Duodenal mucosa (tissue), 2 donors: ENCODE data around the gene EPN1.

Experiments used
- H3K27ac ChIP-seq: one replicate; pipeline ENCODE4 v1.7.0; 2013; ENCODE audit warnings: low read depth, low read length
- H3K27me3 ChIP-seq, 2 donors: one replicate each; pipeline ENCODE4 v1.7.0; 2013; ENCODE audit warnings: low read length in 2 of 2, control low read depth in 1 of 2; ENCODE audit not compliant: insufficient read depth in 2 of 2, control insufficient read depth in 1 of 2
- H3K36me3 ChIP-seq, 2 donors: one replicate each; pipeline ENCODE4 v1.7.0; 2013; ENCODE audit warnings: low read length in 2 of 2, control low read depth in 1 of 2; ENCODE audit not compliant: insufficient read depth in 2 of 2, control insufficient read depth in 1 of 2
- H3K4me1 ChIP-seq, 2 donors: one replicate each; pipeline ENCODE4 v1.7.0; 2013; ENCODE audit warnings: low read length in 2 of 2, control low read depth in 1 of 2; ENCODE audit not compliant: insufficient read depth in 2 of 2, control insufficient read depth in 1 of 2
- H3K4me3 ChIP-seq, 2 donors: one replicate each; pipeline ENCODE4 v1.7.0; 2013; ENCODE audit warnings: low read length in 2 of 2, low read depth in 1 of 2
- H3K9ac ChIP-seq, 2 donors: one replicate each; pipeline ENCODE4 v1.7.0; 2013; ENCODE audit warnings: low read length in 2 of 2, low read depth in 1 of 2
- H3K9me3 ChIP-seq, 2 donors: one replicate each; pipeline ENCODE4 v1.7.0; 2013; ENCODE audit warnings: low read length in 2 of 2, control low read depth in 1 of 2; ENCODE audit not compliant: control insufficient read depth in 1 of 2

The EPN1 gene

DNA sequence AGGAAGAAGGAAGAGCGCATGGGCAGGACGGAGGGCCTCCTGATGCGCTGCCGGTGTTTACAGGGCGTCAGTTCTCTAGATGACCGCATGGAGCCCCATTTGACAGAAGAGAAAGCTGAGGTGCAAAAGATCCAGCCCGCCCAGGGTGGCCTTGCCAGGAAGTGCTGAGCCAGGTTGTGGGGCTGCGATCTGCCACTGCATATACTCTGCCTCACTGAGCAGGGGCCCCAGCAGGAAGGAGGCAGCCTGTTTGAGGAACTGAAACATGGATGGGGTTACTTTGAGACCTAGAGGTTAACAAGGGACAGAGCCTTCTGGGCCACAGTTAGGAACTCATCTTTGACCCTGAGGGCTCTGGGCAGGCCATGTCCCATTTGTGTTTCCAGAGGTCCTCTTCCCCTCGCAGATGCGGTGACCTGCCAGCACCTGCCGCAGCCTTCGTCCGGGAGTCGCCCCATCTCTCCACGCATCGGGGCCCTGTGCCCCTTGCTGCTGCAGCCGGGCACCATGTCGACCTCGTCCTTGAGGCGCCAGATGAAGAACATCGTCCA is 3.2 kb downstream of the EPN1 start:
- Histone ChIP-seq H3K27me3 (no peaks in the 10 kb centered on the region), H3K4me1 (peaks cover 62 to 63% of the 10 kb centered on the region in 2 donors), H3K4me3 (peak overlapping the region; percentile 91 to 97), H3K9me3 (no peaks in the 10 kb centered on the region), H3K27ac (peak overlapping the region; percentile 24), H3K36me3 (peaks cover 36 to 51% of the 10 kb centered on the region in 2 donors), H3K9ac (peak overlapping the region; percentile 20 to 96)

DNA sequence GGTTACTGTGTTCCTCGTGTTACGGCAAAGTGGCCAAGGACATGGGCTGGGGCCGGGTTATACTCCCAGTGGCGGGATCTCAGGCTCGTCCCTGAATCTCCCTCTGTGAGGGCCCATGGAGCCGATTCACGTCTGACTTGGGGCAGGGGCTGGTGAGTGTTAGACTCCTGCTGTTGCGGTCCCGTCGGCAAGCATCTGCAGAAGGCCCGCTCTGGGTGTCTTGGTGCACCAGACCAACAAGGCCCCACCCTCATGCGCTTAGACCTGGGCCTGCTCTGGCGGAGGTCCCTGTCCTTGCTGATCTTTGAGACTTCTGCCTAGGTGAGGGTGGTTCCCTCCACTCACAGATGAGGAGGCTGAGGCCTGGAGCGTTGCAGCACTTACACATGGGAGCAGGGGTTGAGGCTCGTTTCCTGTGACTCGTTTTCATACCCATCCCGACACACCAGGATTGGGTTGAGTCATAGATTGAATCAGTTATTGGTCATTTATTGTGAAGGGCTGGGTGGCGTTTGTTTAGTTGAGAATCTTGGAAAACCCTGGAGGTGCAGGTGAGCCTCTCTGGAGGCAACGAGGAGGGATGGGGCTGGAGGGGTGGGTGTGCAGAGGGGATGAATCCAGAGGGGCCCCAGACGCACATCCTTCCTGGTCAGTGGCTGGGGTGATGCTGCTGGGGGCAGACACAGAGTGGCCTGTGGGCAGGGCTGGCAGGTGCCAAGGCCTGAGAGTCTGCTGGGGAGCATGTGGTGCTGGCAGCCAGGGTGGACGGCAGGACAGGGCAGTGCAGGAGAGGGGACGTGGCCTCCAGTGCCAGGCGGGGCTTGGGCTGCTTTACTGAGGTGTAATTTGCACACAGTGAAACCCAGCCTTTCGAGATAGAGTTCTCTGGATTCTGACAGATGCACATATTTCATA is 4.6 kb downstream of the EPN1 start:
- no peaks in the 10 kb centered on the region for H3K9me3 ChIP-seq
- H3K36me3 ChIP-seq = peaks cover 33 to 48% of the 10 kb centered on the region in 2 donors
- no peak overlapping the region for H3K4me3 ChIP-seq
- peaks cover 63 to 76% of the 10 kb centered on the region in 2 donors for H3K4me1 ChIP-seq
- no peak overlapping the region for H3K9ac ChIP-seq
- H3K27me3 ChIP-seq = no peaks in the 10 kb centered on the region
- no peak overlapping the region for H3K27ac ChIP-seq

DNA sequence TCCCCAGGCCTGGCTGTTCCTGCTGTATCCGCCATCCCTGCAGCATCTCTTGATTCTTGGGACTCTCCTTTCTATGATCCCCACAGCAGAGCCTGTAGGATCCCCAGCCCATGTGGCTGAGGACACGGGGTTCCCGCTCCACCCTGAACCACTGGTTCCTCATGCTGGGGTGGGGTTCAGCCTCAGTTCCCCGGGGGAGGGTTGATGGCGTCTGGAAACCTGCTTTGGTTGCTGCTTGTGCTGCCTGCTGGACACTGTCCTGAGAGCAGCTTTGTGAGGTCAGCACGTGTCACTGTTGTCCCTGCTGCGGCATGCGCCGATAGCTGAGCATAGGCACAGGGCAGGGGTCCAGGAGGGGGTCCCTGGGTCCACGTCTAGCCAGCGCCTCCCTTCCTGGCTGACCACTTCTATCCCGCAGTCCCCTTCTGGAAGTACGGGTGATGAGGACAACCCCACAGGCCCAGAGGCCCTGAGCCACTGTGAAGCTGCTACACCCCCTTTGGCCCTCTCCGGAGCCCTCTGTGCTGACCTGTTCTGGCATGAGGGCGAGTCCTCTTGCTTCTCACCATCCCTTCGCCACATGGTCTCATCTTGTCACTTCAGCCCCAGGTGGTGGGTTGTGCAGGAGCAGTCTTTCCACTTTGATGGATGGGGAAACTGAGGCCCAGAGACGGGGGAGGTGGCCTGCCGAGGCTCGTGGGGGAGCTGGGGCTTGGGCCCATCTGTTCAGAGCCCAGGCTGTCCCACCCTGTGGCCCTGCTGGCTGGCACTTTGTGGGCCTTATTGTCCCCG is 5.5 kb downstream of the EPN1 start:
- Histone ChIP-seq H3K9ac (no peak overlapping the region), H3K4me3 (no peak overlapping the region), H3K9me3 (no peaks in the 10 kb centered on the region), H3K27me3 (no peaks in the 10 kb centered on the region), H3K36me3 (peaks cover 40 to 58% of the 10 kb centered on the region in 2 donors), H3K4me1 (peaks cover 72 to 84% of the 10 kb centered on the region in 2 donors), H3K27ac (no peak overlapping the region)

DNA sequence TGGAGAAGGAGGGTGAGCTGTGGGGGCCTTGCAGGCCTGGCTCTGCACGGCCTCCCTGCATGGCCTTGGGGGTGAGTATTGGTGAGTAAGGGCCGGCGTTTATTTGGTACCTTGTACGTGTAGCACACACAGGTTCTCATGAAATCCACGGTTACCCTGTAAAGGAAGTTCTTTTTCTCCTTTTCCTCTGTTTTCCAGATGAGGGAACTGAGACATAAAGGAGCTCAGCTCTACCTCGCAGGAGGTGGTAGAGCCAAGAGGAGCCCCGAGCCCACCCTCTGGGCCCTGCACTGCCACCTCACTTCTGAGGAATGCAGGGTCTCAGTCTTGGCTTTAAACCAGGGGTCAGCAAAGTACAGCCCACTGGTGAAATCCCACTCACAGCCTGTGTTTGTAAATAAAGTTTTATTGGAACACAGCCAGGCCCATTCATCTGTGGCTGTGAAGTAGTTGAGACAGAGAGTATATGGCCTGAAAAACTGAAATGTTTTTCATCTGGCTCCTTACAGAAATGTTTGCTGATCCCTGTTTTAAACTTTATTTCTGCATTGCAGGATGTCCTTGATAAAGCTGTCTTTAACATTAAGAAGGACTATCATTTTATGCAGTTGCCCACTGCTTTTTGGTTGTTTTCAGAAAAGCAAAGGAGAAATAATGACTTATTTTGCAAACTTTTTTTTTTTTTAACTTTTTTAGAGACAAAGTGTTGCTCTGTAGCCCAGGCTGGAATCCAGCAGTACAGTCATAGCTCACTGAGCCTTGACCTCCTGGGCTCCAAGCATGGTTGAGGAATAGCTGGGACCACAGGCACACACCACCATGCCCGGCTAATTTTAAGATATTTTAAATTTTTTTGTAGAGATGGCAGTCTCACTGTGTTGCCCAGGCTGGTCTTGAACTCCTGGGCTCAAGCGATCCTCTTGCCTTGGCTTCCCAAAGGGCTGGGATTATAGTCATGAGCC is 6.4 kb downstream of the EPN1 start:
- Histone ChIP-seq H3K9ac (no peak overlapping the region), H3K27me3 (no peaks in the 10 kb centered on the region), H3K36me3 (peaks cover 46 to 66% of the 10 kb centered on the region in 2 donors), H3K27ac (no peak overlapping the region), H3K4me3 (no peak overlapping the region), H3K9me3 (no peaks in the 10 kb centered on the region), H3K4me1 (peaks cover 77 to 84% of the 10 kb centered on the region in 2 donors)

DNA sequence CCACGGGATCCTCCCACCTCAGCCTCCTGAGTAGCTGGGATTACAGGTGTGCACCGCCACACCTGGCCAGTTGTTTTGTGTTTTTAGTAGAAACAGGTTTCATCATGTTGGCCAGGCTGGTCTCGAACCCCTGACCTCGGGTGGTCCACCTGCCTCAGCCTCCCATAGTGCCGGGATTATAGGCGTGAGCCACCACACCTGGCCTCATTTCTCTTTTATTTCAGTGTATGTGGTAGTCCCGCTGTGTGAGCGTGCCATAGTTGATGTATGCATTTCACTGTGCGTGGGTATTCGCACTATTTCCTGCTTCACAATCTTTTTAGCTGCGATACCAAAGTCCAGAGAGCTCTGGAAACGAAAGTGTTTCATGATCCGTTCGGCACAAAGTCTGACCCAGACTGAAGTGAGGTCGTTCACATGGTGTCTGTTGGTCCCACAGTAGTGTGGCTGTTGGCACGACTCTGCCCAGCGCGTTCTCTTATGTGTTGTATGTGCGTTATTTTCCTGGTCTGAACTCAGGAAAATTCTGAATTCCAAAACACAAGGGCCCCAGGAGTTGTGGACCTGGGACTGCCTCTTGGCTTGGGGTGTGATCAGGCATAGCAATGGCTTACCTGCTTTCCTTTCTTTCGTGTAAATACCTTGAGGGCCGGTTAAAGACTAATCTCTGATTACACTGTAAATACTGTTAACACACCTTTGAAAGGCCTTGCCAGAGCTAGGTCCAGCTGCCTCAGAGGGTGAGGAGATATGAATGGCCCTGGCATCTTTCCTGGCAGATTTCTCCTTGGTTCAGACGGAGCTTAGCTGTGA is 8.6 kb downstream of the EPN1 start:
- Histone ChIP-seq H3K27ac (peak overlapping the region; percentile 77), H3K9me3 (no peaks in the 10 kb centered on the region), H3K4me1 (peaks cover 69 to 81% of the 10 kb centered on the region in 2 donors), H3K9ac (peak overlapping the region; percentile 42 to 63), H3K4me3 (peak overlapping the region; percentile 36 to 39), H3K36me3 (peaks cover 46 to 66% of the 10 kb centered on the region in 2 donors), H3K27me3 (no peaks in the 10 kb centered on the region)

DNA sequence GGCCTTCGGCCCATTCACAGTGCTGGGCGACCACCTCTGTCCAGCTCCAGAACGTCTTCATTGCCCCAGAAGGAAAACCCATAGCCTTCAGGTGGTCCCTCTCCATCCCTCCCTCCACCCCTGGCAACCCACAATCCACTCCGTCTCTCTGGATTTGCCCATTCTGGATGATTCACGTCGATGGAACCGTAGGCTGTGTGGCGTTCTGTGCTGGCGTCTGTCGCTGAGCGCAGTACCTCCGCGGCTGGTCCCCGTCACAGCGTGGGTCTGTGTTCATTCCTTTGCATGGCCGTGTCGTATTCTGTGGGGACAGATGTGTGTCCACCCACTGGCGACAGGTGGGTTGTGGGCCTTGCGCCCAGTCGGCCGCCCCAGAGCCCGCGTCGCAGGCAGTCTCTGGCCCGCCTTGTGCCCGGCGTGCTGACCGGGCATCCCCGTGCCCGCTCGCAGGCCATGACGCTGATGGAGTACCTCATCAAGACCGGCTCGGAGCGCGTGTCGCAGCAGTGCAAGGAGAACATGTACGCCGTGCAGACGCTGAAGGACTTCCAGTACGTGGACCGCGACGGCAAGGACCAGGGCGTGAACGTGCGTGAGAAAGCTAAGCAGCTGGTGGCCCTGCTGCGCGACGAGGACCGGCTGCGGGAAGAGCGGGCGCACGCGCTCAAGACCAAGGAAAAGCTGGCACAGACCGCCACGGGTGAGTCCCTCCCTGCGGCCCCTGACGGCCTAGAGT is 10.1 kb downstream of the EPN1 start:
- Histone ChIP-seq H3K4me3 (peak overlapping the region in 1 of 2 donors; percentile 36), H3K27ac (peak overlapping the region; percentile 77), H3K9ac (peak overlapping the region; percentile 42 to 63), H3K36me3 (peaks cover 42 to 65% of the 10 kb centered on the region in 2 donors), H3K4me1 (peaks cover 66 to 76% of the 10 kb centered on the region in 2 donors), H3K9me3 (no peaks in the 10 kb centered on the region), H3K27me3 (no peaks in the 10 kb centered on the region)

DNA sequence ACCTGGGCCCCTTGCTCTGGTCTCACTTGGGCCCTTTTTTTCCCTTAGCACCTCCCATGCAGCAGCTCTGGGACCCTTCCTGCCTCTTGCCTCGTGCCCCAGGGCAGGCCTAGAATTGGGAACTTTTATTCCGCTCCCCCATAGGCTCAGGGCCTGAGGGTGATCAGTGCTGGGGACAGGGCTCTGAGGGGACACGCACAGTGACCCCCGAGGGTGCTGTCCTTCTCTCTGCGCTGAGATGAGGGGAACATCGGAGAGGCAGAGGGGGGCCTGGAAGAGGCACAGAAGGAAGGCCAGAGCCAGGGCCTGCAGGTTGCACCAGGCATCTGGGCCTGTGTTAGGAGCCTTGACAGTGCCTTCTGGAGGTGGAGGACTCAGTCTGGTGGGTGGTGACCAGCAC is 10.8 kb downstream of the EPN1 start:
- Histone ChIP-seq H3K27ac (no peak overlapping the region), H3K9me3 (no peaks in the 10 kb centered on the region), H3K4me3 (no peak overlapping the region), H3K9ac (peak overlapping the region in 1 of 2 donors; percentile 43), H3K4me1 (peaks cover 60 to 71% of the 10 kb centered on the region in 2 donors), H3K36me3 (peaks cover 43 to 65% of the 10 kb centered on the region in 2 donors), H3K27me3 (no peaks in the 10 kb centered on the region)

DNA sequence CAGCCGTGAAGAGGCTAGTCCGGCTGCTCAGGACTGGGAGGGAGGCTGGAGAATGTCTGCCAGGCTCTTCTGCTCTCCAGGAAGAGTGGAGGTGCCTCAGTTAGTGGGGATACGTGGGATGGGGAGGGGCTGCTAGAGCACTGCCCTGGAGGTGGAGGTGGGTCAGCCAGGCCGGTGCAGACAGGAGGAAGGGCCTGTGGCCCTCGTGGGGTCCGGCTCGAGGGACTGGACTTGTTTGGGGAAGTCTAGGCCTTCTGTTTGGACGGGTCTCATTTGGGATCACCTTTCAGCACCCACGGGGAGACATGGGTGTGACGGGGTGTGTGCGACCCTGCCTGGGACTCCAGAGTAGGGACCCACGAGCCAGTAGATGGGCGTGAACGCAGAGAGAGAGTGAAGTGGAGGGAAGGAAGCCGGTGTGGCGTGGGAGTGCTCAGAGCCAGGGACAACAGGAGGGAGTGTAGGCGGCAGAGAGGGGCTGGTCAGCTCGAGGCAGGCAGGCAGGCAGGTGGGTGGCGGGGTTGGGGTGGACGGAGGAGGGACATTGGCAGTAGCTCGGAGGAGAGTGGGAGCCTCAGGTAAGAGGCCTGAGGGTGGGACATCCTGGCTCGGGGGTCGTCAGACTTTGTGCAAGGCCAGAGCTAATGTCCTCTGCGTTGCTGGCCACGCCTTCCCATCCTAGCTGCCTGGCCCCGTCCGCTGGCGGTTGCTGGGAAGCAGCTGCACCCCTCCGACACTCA is 11.5 kb downstream of the EPN1 start:
- peaks cover 40 to 63% of the 10 kb centered on the region in 2 donors for H3K36me3 ChIP-seq
- H3K4me3 ChIP-seq = peak overlapping the region in 1 of 2 donors; percentile 21
- no peaks in the 10 kb centered on the region for H3K27me3 ChIP-seq
- H3K4me1 ChIP-seq = peaks cover 53 to 71% of the 10 kb centered on the region in 2 donors
- no peaks in the 10 kb centered on the region for H3K9me3 ChIP-seq
- H3K27ac ChIP-seq = no peak overlapping the region
- peak overlapping the region; percentile 40 to 43 for H3K9ac ChIP-seq
